ENCODE results near the gene MAPKAPK2.

- TF ChIP-seq CTCF (IDR thresholded peaks at IDR 0.05; ENCODE audit: low read length), result no peak
- no peak for TF ChIP-seq EZH2 (IDR thresholded peaks at IDR 0.05; ENCODE audit: borderline replicate concordance, low read length)
These were observed 27.8 kb upstream of the MAPKAPK2 start for GRCh38 chr1:206656936-206657335.

Measured in OCI-LY1 (cell line).